Inferior parietal cortex (tissue), 1 donor: Measurements from ENCODE around the gene LPAR1.

Experiments
- DNase-seq: peaks from one replicate; pipeline ENCODE4 v3.0.0-alpha.2; 2016; ENCODE audit errors: extremely low spot score

The LPAR1 gene

GRCh38 chr9:110951805-110952539 is 86.3 kb downstream of the LPAR1 start:
- DNase-seq, result peak; percentile 23

GRCh38 chr9:110950041-110950645 is 88.1 kb downstream of the LPAR1 start:
- no peak for DNase-seq

- DNase-seq, result no peak
Measured at GRCh38 chr9:110949081-110949480, 89.2 kb downstream of the LPAR1 start.

GRCh38 chr9:110947491-110948044 is 90.7 kb downstream of the LPAR1 start:
- DNase-seq, result no peak

GRCh38 chr9:110942522-110942921 is 95.7 kb downstream of the LPAR1 start:
- no peak for DNase-seq

GRCh38 chr9:110940951-110941557 is 97.2 kb downstream of the LPAR1 start:
- no peak for DNase-seq

DNA sequence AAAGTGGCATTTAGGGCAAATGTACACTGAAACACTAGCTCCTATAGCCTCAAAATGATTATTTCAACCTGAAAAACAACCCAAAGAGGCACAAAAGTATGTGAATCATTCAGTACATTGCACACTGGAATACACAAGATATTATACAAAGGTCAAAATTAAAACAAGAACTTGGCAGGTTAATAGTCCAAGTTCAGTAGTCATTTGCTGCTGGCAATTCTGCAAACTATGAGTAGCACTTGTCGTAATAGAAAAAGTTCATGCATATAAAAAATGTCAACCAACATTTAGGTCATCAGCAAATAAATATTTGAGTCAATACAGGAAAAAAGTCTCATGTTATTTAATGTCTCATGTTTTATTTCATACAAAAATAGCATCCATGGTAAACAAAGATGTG is 98.7 kb downstream of the LPAR1 start:
- no peak for DNase-seq

GRCh38 chr9:110939047-110939446 is 99.2 kb downstream of the LPAR1 start:
- DNase-seq, result no peak

- DNase-seq, result no peak
Measured at GRCh38 chr9:110938242-110938641, 100.0 kb downstream of the LPAR1 start.

- no peak for DNase-seq
Measured at GRCh38 chr9:110936719-110937452, 101.4 kb downstream of the LPAR1 start.

GRCh38 chr9:110936237-110936636 is 102.0 kb downstream of the LPAR1 start:
- DNase-seq, result no peak

DNA sequence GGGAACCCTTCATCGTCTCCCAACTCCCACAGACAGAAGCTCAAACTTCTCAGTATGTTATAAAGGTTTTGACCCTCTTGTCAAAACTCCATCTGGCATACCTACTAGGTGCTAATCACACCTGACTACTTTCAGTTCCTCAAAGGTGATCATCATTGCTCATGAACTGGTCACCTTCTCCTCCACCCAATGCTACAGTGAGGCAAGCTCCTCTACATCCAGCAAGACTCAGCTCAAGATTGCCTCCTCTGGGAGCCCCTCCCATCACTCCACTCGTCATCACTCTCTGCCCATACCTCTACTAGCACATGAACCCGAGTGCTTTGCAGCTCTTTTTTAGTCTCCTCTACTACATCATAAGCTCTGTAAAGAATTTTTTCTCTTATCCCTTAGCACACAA is 102.4 kb downstream of the LPAR1 start:
- no peak for DNase-seq

- no peak for DNase-seq
Measured at GRCh38 chr9:110933350-110934001, 104.8 kb downstream of the LPAR1 start.

DNA sequence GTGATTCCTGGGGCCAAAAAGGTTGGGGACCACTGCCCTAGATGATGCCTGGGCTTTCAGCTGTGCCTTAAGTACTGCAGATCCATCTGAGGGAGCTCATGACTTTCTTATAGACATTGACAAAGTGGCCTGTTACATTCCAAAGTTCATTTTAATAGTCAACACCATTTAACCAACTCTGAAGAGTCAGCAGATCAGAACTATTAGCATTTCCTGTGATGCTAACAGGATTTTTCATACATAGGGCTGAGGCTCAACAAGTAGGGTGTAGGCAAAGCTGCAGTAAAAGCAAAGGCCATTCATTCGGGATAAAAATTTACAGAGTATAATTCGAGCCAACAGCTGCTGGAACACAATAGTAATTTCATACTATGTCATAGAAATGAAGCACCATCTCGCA is 105.4 kb downstream of the LPAR1 start:
- no peak for DNase-seq

DNA sequence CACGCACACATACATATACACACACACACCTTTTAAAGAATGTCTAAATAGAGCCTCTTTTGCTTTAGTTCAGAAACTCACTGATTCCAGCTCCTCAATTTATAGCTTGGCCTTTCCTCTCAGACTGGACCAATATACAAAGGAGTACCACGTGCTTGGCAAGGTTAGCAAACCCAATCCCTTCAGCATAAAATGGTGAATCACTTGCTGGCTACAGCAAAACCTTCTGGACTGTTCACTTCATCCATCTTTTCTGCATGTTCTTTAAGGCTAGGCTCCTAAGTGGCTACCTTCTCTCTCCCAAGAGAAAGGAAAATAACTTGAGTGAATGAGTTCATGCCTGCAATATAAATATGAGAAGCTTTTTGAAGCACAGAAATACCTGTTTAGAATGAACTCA is 109.7 kb downstream of the LPAR1 start:
- DNase-seq, result no peak

- no peak for DNase-seq
Measured at GRCh38 chr9:110926828-110927487, 111.3 kb downstream of the LPAR1 start.

GRCh38 chr9:110923601-110924000 is 114.7 kb downstream of the LPAR1 start:
- no peak for DNase-seq

- no peak for DNase-seq
Measured at GRCh38 chr9:110922145-110922544, 116.1 kb downstream of the LPAR1 start.

GRCh38 chr9:110921705-110922104 is 116.6 kb downstream of the LPAR1 start:
- DNase-seq, result no peak

DNA sequence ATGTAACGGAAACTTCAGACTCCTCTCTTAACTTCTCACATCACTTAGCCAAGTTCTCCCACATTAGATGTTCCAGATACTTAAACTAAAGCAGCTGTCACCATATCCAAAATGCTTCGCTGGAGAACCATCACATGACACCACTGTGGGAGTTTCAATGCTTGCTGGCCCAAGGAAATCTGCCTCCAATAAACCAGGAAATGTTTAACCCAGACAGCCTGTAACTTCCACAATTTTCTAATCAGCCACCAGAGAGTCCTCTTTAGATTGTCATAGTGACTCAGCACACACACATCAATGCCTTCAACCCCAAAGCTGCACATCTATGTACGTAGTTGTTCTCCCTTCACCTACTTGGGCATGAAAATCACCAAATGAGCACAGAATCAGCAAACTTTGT is 118.7 kb downstream of the LPAR1 start:
- peak; percentile 66 for DNase-seq

DNA sequence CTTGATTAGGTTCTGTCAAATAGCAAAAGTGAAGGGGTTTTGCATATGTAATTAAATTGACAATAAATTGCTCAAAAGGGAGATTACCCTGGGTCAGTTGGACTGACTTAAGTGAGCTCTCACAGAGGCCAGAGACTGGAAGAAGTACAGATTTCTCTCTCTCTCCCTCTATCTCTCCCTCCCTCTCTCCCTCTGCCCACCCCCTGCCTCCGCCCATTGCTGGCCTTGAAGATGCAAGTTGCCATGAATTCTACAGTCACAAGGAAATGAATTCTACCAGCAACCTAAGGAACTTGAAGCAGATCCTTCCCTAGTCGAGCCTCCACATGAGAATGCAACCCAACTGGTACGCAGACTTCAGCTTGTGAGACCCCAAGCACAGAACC is 119.2 kb downstream of the LPAR1 start:
- DNase-seq, result no peak
